ENCODE measurements around the gene AQP10.
"Not testable (repeated sequence)": the region's sequence is repeated elsewhere in the genome, so short reads cannot be mapped to it uniquely, and the experiment has no call there.

AQP10 gene

GRCh38 chr1:154341366-154341765, 20.5 kb downstream of the AQP10 start:
- H3K4me3 ChIP-seq (ENCODE audit: low read length); DNase-seq (ENCODE audit: low read depth, low spot score): not testable (repeated sequence)

GRCh38 chr1:154342132-154342531, 21.2 kb downstream of the AQP10 start:
- no peak overlapping the region for H3K4me3 ChIP-seq (ENCODE audit: low read length)
- DNase-seq (ENCODE audit: low read depth, low spot score), result no peak

GRCh38 chr1:154342836-154343472, 22.1 kb downstream of the AQP10 start:
- peak; percentile 56 for DNase-seq (ENCODE audit: low read depth, low spot score)
- no peak overlapping the region for H3K4me3 ChIP-seq (ENCODE audit: low read length)

GRCh38 chr1:154344977-154345837, 24.3 kb downstream of the AQP10 start:
- no peak overlapping the region for H3K4me3 ChIP-seq (ENCODE audit: low read length)
- peak; percentile 65 for DNase-seq (ENCODE audit: low read depth, low spot score)

GRCh38 chr1:154346276-154346917, 25.5 kb downstream of the AQP10 start:
- H3K4me3 ChIP-seq (ENCODE audit: low read length), result no peak overlapping the region
- no peak for DNase-seq (ENCODE audit: low read depth, low spot score)

GRCh38 chr1:154347961-154348360, 27.1 kb downstream of the AQP10 start:
- DNase-seq (ENCODE audit: low read depth, low spot score), result no peak
- no peak overlapping the region for H3K4me3 ChIP-seq (ENCODE audit: low read length)

GRCh38 chr1:154348429-154349076, 27.7 kb downstream of the AQP10 start:
- no peak for DNase-seq (ENCODE audit: low read depth, low spot score)
- no peak overlapping the region for H3K4me3 ChIP-seq (ENCODE audit: low read length)

GRCh38 chr1:154349121-154349520, 28.2 kb downstream of the AQP10 start:
- DNase-seq (ENCODE audit: low read depth, low spot score), result no peak
- no peak overlapping the region for H3K4me3 ChIP-seq (ENCODE audit: low read length)

GRCh38 chr1:154350383-154350782, 29.5 kb downstream of the AQP10 start:
- DNase-seq (ENCODE audit: low read depth, low spot score), result no peak
- no peak overlapping the region for H3K4me3 ChIP-seq (ENCODE audit: low read length)

GRCh38 chr1:154351363-154352068, 30.6 kb downstream of the AQP10 start:
- H3K4me3 ChIP-seq (ENCODE audit: low read length), result no peak overlapping the region
- DNase-seq (ENCODE audit: low read depth, low spot score), result no peak

GRCh38 chr1:154352245-154352580, 31.3 kb downstream of the AQP10 start:
- no peak overlapping the region for H3K4me3 ChIP-seq (ENCODE audit: low read length)

GRCh38 chr1:154352581-154353459, 31.9 kb downstream of the AQP10 start:
- peak overlapping the region; percentile 0 for H3K4me3 ChIP-seq (ENCODE audit: low read length)
- peak; percentile 40 for DNase-seq (ENCODE audit: low read depth, low spot score)

More at GRCh38 chr1:154352245-154352580, 31.3 kb downstream of the AQP10 start:
- no peak for DNase-seq (ENCODE audit: low read depth, low spot score)

- H3K4me3 ChIP-seq (ENCODE audit: low read length), result no peak overlapping the region
- DNase-seq (ENCODE audit: low read depth, low spot score), result no peak
Observed at GRCh38 chr1:154353460-154353904, 32.6 kb downstream of the AQP10 start.

- DNase-seq (ENCODE audit: low read depth, low spot score), result no peak
- no peak overlapping the region for H3K4me3 ChIP-seq (ENCODE audit: low read length)
Observed at GRCh38 chr1:154353966-154354365, 33.1 kb downstream of the AQP10 start.

GRCh38 chr1:154358519-154358918, 37.6 kb downstream of the AQP10 start:
- DNase-seq (ENCODE audit: low read depth, low spot score), result no peak

GRCh38 chr1:154360288-154360687, 39.4 kb downstream of the AQP10 start:
- DNase-seq (ENCODE audit: low read depth, low spot score), result no peak
- H3K4me3 ChIP-seq (ENCODE audit: low read length), result no peak overlapping the region

More at GRCh38 chr1:154358519-154358918, 37.6 kb downstream of the AQP10 start:
- H3K4me3 ChIP-seq (ENCODE audit: low read length), result no peak overlapping the region

- not testable (repeated sequence) for DNase-seq (ENCODE audit: low read depth, low spot score); H3K4me3 ChIP-seq (ENCODE audit: low read length)
Observed at GRCh38 chr1:154360881-154361280, 40.0 kb downstream of the AQP10 start.

- no peak for DNase-seq (ENCODE audit: low read depth, low spot score)
Observed at GRCh38 chr1:154361357-154361756, 40.5 kb downstream of the AQP10 start.

More at GRCh38 chr1:154361357-154361756, 40.5 kb downstream of the AQP10 start:
- H3K4me3 ChIP-seq (ENCODE audit: low read length), result no peak overlapping the region
